GM19099 (cell line): Measurements from ENCODE around the gene MAIP1.

Experiments
- POLR2A ChIP-seq: IDR thresholded peaks from 3 replicates; pipeline ENCODE4 v1.6.1; 2011; ENCODE audit warnings: low read depth; ENCODE audit not compliant: insufficient read length; ENCODE audit errors: extremely low read depth

MAIP1 gene

DNA sequence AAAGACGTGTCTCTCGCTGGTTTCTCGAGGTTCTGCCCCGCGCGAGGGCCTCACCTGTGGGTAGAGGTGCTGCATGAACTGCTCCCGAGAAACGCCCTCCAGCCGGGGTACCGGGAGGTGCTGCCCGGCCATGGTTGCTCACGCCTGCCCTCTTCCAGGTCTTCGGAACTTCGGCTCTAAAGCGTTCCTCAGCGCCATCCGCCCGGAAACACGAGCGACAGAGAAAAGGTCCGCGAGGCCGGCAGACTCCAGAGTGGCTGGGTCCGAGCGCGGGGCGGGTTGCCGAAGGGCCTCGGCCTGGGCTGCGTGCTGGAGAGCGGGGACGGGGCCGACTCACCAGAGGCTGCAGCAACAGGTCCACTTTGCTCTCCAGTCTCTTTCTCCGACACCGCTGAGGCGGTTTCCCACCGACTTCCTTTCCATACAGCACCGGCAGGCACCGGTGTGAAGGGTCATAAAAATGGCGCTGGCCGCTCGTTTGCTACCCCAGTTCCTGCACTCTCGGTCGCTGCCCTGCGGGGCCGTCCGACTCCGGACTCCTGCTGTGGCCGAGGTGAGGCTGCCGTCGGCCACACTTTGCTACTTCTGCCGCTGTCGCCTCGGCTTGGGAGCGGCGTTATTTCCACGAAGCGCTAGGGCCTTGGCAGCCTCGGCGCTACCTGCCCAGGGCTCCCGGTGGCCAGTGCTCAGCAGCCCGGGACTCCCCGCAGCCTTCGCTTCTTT, at the start of gene MAIP1, which contains the start of gene TYW5:
Gene MAIP1, plus strand, starts transcription at position 244 of the 723 bp plus-strand sequence. Its CDS starts 217 bp downstream, at position 461.
Gene TYW5, minus strand, starts transcription at position 153 of the 723 bp plus-strand sequence. Its CDS starts 21 bp downstream, at position 132.
- peak; percentile 91 for TF ChIP-seq POLR2A

- no peak for TF ChIP-seq POLR2A
Measured at GRCh38 chr2:199907008-199907714, 48.2 kb upstream of the MAIP1 start.

DNA sequence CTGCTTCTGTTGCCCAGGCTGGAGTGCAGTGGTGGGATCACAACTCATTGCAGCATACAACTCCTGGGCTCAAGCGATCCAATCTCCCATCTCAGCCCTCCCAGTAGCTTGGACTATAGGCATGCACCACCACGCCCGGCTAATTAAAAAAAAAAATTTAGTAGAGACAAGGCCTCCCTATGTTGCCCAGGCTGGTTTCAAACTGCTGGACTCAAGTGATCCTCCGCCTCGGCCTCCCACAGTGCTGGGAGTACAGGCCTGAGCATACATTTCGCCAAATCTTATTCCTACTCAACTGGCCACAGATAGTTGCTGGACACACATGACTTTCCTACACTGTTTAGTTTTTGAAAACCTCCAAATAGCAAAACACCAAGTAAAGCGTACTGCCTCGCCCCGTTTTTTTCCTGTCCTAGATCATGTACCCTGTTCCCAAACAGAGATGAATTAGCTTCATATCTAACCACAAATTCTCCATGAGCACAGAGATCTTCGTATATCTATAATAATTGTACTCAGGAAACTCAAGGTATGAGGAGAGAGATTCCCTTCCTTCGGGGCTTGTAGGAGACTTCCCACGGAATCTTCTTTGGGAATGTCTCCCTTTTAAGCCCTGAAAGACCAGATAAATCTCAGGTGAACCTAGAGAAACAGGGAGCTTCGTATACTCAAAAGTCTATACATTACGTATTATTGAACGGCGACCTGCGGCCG, 44.9 kb upstream of the MAIP1 start:
- no peak for TF ChIP-seq POLR2A

GRCh38 chr2:199911052-199911876, 44.1 kb upstream of the MAIP1 start, which contains the start of gene C2orf69:
TSS of gene C2orf69 (plus strand) at chr2:199911293. CDS start at chr2:199911439, 146 bp downstream.
- TF ChIP-seq POLR2A: peak; percentile 89

GRCh38 chr2:199911877-199912161, 43.6 kb upstream of the MAIP1 start:
- no peak for TF ChIP-seq POLR2A

GRCh38 chr2:199914372-199914958, 40.9 kb upstream of the MAIP1 start:
- TF ChIP-seq POLR2A: no peak

DNA sequence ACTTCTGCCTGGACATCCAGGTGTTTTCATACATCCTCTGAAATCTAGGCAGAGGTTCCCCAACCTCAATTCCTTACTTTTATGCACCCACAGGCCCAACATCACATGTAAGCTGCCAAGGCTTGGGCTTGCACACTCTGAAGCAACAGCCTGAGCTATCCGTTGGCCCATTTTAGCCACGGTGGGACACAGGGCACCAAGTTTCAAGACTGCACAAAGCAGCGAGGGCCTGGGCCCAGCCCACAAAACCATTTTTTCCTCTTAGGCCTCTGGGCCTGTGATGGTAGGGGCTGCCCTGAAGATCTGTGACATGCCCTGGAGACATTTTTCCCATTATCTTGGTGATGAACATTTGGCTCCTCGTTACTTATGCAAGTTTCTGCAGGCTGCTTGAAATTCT, 38.4 kb upstream of the MAIP1 start:
- TF ChIP-seq POLR2A: no peak

- no peak for TF ChIP-seq POLR2A
Measured at GRCh38 chr2:199922856-199923255, 32.5 kb upstream of the MAIP1 start.

DNA sequence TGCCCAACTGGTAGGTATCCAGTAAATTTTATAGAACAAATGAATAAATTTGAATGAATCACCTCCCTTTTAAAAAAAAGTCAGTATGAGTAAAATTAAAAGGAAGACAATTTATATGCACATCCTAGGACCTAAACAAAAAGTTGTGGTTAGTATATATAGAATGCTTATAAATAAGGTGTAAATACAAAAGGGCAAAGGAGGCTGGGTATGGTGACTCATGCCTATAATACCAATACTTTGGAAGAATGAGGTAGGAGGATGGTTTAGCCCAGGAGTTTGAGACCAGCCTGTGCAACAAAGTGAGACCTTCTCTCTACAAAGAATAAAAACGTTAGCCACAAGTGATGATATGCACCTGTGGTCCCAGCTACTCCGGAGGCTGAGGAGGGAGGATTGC, 31.5 kb upstream of the MAIP1 start:
- TF ChIP-seq POLR2A: no peak

GRCh38 chr2:199926806-199927205, 28.6 kb upstream of the MAIP1 start:
- TF ChIP-seq POLR2A: no peak

DNA sequence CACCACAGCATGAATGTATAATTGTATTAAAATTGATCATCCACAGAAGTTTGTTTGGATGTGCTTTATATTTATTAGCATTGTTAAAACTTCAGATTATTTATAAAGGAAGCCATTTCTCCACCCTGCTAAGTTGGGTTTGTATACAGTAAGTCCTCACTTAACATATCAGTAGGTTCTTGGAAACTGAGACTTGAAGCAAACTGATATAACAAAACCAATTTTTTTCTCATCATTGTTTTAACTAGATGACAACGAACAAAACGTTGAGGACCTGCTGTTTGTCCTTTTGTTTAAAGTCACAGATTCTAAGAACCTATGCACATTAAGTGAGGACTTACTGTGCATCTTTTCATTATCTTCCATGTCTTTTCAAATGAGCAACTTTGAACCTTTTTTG, 27.2 kb upstream of the MAIP1 start:
- no peak for TF ChIP-seq POLR2A

GRCh38 chr2:199928626-199929025, 26.8 kb upstream of the MAIP1 start:
- TF ChIP-seq POLR2A: no peak

GRCh38 chr2:199929262-199929661, 26.1 kb upstream of the MAIP1 start:
- no peak for TF ChIP-seq POLR2A

DNA sequence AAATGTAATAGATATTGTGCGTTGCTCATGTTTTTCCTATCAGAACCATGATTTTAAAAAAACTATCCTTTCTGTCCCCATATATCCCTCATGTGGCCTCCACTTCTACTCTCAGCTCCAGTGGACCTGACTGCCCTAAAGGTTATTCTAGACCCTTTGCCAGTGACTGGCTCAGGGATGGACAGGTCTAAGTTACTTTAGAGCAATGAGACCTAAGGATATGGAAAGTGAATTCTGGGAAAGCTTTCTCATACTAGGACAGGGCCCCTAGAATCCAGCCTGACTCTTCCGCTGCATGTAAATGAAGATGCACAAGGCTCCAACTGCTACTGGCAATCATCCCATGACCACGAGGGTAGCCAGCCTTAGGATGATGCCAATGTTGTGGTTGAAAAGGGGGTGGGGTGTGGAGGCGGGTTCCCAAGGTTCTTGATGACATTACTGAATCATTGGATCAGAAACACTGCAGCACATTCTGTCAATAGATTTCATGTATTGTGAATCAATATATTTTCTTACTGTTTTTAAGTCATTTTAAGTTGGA, 23.0 kb upstream of the MAIP1 start:
- no peak for TF ChIP-seq POLR2A

- TF ChIP-seq POLR2A: no peak
Measured at GRCh38 chr2:199933466-199933865, 21.9 kb upstream of the MAIP1 start.

- no peak for TF ChIP-seq POLR2A
Measured at GRCh38 chr2:199936554-199936953, 18.8 kb upstream of the MAIP1 start.
